SIG-M5 treated with dmso at 0.1 percent for 504 hours (cell line): ENCODE data around the gene SMLR1.
A peak's percentile ranks its signal among the peaks of the same experiment; 100 is the strongest.

Experiments
- DNase-seq: peaks from one replicate; lab custom pipeline; 2025; ENCODE audit not compliant: unreplicated experiment; lab: John Stamatoyannopoulos, UW

SMLR1 gene

GRCh38 chr6:130824978-130825694 is 2.1 kb upstream of the SMLR1 start:
- no peak for DNase-seq

- no peak for DNase-seq
Observed at GRCh38 chr6:130825772-130826441, 1.3 kb upstream of the SMLR1 start.

GRCh38 chr6:130826442-130827246 is 562 bp upstream of the SMLR1 start:
- DNase-seq: no peak

DNA sequence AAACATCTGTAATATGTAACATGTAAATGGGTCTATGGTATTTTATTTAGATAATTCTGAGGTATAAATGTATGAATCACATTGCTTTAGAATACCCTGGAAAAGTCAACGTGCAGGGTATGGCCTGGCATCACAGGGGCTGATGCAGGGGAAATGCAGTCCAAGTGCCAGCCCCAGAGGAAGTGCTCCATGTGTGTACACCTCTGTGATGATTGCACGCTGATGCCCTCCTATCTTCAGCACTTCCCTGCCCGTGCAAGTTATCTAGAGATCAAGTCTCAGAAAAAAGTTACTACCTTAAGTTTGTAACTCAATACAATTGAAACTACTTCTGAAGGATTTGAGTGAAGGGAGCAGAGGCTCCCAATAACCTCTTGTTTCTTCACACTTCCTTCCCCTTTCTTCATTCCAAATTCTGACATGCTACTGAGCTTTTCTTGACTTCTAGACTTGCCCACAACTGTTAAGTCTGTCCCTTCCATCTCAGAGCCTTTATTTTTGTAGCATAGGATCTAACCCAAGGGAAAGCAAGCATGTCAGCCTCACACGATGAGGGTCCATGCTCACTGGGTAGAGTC is 2.2 kb downstream of the SMLR1 start:
- DNase-seq: peak; percentile 82

GRCh38 chr6:130831607-130832006 is 4.4 kb downstream of the SMLR1 start:
- no peak for DNase-seq

DNA sequence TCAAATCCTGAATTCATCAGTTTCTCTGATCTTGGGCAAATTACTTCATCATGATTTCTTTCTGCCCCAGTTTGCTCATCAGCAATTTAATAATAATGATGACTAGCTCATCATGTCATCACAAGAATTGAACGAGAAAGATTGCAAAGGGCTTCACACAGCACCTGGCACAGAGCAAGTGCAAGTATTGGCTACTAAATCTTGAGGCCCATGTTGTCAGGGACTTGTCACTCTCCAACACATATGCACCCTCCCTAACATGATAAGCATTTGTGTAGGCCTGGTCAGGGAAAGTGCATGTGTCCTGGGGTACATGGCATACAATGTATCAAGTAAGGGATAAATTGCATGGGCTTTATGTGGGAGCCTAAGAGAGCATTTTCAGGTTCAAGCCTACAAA is 6.4 kb downstream of the SMLR1 start:
- no peak for DNase-seq

DNA sequence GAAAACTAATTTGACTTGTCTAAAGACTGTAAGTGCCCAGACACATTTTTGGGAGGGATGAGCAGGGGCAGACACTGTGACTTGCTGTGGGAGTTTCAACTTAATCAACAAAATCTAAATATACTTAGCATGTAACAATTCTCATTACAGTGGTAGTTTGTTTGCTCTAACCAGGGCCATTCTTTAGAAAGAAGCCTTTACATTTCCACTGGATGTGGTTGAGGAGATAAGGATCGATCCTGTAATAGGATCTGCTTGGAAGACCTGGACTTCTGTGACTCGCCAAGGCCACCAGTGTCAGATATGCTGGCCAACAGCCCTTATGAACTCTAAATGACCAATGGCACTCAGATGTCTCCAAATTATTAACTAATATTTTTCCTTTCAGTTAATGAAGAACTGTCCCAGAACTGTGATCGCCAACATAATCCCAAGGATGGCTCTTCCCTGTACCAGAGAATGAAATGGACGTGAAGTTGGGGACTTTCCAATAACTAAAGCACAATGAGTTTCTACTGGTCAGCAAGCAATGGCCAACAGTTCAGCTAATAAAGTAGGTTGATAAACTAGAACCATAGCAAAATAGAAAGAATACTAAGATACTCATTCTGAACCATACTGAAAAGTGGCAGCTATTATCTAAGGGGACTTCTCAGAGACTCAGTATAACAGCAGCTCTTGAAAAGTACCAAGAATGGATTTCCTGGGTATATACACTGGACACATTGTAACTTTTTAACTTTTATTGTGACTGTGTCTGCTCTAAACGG is 7.5 kb downstream of the SMLR1 start:
- no peak for DNase-seq

DNA sequence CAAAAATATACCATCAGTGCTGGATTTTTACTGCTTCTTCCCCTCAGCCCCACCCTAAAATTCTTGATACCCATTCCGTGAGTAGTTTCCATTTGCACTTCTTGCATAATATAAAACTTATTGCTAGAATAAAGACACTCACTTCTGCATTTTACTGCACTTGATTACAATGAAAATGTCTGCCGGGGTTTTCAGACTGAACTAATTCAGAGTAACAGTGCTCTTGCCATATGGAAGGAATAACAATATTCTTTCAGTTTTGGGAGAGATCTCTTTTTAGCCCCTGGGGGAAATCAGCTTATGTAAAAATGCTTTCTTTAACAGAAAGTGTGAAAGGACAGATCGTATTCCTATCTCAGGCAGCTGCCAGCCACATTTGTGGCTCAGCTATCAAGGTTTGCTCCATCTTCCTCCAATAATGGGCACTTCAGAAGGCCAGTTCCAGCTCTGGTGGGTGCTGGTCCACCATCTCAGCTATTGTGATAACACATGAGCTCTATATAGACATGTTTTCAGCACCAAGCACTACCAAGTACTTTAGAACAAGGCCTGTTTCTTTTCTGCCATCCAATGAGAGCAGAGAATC is 8.9 kb downstream of the SMLR1 start:
- DNase-seq: no peak

GRCh38 chr6:130837067-130837466 is 9.9 kb downstream of the SMLR1 start:
- DNase-seq: no peak

DNA sequence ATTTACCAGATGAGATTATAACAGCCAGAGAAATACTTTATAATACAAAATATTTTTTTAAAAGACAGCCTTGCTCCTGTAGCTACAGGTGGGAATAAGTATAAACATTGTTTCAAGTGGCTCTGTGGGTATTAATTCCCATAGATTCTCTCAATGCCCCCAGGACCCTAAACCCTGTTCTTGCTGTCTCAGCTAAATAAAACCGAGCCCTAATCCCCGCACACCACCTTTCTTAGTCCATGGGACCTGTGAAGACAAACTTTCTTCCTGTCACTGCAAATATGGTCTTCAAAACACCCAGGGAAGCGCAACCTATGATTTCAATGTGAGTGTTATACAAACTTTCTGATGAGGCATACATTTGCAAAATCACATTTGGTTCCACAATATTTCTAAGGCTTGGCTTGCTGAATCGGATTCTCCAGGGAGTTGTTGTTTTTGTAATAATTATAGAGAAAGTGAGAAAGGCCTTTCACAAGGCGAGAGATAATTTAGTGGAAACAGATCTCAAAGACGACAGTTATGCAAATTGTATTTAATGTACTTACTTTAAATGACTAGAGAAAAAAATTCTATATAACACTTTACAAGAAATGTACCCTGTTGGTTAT is 11.1 kb downstream of the SMLR1 start:
- DNase-seq: no peak

- DNase-seq: no peak
Observed at GRCh38 chr6:130838951-130839350, 11.7 kb downstream of the SMLR1 start.

DNA sequence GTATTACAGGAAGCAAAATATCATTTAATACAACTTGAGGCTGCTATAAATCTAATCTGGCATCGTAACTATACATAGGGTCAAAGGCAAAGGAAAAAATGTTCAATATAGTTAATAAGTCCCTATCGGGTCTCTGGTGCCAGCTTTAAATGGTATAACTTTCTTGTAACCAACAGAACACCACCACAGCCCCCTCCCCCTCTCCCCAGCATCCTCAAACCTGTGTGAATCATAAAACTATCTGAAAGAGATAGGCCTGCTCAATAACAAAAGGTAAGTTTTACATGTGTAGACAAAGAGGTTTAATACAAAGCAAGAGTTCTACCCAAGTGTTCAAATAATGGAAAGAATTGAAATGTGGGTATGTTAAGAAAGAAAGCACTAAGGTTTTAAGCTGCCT is 12.2 kb downstream of the SMLR1 start:
- no peak for DNase-seq

DNA sequence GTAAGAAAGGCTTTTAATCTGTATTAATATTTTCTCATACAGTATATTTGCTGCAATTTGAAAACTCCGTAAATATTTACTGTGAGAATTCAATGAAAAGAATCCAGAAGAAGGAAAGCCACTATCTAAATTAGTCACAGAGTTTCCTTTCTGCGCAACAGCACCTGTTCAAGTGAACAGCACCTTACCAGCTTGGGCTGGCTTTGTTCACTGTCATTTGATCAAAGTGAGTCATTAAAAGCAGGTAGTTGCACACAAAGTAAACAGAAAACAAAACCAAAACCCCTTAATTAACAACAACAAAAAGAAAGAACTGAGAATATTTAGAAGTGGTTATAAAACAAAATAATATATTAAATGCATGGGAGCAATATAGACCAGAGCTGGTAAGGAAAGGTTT is 12.8 kb downstream of the SMLR1 start:
- no peak for DNase-seq

DNA sequence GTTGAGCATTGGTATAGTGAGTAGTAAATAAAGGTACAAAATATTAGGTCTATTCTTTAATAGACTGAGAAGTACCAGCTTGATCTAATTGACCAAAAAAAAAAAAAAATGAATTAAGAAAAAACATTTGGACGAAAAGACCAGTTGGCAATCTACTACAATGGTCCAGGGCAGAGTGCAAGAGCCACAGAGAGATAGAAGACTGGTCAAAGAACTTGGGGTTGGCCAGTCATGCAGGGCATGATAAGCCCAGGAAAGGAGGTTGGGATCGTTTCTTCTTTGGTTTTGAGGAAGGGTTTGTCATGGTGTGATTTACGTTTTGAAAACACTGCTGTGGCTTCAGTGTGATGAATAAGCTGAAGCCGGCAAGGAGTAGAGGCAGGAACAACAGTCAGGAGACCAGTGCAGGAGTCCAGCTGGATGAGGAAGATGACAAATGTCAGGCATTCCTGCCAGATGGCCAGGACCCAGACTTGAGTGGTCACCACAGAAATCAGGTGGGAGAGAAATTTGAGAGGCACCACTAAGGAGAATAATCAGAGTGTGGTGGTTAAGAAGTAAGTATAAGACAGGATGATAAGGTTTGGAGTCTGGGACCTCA is 14.0 kb downstream of the SMLR1 start:
- DNase-seq: no peak

DNA sequence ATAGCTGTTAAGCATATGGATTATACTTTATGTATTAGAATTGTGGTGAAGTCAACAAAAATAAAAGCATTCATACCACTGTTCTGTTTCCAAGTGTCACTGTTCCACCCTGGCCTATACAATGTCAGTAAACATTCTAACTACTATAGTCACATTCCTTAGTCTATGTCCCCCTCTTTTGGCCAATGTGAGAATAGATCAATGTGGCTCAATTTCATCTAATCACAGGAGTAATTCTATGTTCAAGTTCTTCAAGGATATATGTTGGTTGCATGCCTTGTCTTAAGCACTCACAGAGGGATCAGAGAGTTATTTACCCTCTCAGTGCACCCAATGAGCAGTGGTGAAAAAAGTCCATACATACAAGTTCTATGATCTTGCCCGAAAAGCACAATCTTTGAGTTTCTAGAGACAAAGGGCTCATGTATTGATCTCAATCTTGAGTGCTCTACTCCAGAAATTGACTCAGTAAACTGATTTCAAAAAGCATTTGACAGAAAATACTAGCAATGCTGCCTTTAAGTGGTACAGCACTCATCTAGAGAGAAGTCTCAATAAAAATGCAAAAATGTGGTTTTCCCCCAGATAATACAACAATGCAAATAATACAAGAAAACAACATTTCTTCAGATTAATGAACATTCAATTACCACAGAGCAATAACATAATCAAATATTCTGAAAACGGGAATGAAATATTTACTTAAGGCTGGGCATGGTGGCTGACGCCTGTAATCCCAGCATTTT is 16.5 kb downstream of the SMLR1 start:
- DNase-seq: peak; percentile 37

DNA sequence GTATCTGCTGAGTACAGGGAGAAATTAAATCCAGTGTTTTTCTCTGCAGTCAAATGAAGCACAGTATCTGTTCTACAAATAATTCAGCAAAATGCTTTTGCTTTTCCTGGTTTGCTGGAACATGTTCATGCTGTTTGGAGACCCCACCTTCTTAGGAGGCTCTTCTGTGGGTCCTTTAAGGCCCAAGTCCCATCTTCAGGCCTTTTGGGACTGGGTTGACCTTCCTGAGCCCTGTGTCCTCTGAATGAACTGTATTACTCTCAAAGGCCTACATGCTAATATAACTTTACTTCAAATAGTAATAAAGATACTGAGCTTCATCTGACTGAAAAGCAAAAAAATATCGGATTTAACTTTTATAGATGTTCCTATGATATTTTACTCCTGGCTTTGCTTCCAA is 19.3 kb downstream of the SMLR1 start:
- no peak for DNase-seq

DNA sequence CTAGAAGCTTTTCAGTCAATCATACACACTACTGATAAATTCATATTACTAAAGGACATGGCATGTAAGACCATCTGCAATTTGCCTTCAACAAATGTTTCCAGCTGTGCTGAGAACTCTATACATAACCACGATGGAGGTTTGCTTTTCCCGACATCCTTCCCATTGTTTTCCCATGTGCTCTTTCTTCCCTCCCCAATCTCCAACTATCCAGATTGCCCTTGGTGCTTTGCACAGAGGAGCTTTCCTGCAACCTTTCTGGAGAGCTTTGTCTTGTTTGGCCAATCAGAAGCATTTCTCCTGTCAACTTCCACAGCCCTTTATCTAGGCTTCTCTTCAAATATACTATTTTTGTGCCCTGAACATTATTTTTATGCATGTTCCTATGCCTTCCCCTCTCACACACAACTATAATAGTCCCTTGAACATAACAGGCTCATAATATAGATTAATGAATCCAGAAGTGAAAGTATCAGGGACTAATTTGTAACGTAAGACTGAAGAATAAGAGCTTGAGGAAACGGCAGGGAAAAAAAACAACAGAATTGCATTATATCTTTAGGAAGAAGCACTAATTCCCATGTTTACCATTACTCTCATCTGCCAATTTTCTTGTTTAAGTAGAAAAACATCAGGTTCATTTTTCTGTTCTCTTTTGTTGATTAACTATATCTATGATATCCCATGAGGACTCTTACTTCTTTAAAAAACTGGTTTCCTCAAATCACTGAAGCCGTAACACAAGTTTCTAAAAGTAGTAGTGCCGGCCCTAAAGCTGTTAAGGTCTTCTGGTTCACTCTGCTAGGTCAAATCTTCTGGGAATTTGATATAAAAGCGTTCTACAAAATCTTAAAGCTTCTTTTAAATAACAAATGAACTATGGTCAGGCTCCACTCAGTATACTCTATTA is 20.1 kb downstream of the SMLR1 start:
- no peak for DNase-seq

DNA sequence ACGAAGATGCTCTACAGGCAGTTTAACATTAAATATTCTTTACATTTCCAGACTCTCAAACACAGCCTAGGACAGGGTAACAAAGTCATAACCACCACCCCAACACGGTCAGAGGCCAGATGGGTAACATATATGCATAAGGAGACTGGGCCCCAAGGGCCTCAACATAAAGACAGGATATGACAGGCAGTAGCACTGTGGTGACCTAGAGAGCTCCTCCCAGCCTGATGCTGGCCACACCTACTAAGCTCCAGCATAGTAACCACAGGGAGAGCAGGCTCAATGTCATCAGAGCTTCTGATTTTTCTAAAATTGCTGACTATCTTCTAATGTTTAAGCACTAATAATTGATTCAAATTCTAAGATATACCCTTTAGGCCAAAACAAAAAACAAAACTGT is 21.7 kb downstream of the SMLR1 start:
- peak; percentile 11 for DNase-seq
